ENCODE data around the gene ELAVL4.

Gene ELAVL4

DNA sequence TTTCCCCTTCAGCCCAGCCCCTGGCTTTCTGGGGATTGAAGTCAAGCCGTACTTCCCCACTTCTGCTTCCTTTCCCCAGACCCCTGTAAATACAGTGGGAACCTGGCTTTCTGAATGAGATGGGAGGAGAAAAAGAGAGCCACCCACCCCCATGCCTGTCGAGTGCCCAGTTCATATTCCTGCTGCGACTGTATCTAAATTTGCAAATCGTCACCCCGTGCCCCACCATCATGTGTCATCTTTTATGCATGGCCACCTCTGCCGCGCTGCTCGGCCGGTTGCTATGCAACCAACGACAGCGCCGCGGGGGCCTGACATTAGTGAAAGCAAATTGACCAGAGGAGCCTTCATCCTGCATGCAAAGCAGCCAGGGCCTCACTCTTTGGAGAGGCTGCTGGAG lies 143.0 kb downstream of the ELAVL4 start:
- DNase-seq (ENCODE audit: low read depth in 2 of 2): no peak

DNA sequence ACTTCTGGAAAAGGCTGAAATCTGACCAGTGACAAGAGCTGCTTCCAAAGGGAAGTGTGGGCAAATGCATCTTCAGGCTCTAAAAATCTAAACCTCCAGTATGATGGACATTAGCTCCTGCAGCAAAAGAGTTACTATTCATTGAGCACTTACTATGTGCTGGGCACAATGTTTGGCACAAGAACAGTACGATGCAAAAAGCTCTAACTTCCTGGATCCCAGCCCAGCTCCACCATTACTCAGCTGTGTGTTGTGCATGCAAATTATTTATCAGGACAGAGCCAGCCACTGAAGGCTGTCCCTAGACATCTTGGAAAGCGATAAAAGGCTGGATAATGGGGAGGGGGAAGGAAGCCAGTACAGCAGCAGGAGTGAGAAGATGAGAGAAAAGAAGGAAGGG lies 143.5 kb downstream of the ELAVL4 start:
- no peak for DNase-seq (ENCODE audit: low read depth in 2 of 2)
